ENCODE data around the gene HECW1.

GRCh38 chr7:43604251-43604650, 491.8 kb downstream of the HECW1 start:
- TF ChIP-seq EZH2 (IDR thresholded peaks at IDR 0.05; ENCODE audit: low read depth, unreplicated experiment) (no peak), JUNB (IDR thresholded peaks at IDR 0.05; ENCODE audit: unreplicated experiment) (no peak), CREB1 (CRISPR knock-in tag; IDR thresholded peaks at IDR 0.05; ENCODE audit: low read depth) (no peak), POLR2AphosphoS5 (IDR thresholded peaks at IDR 0.05; ENCODE audit: low read depth) (no peak), EZH2phosphoT487 (IDR thresholded peaks at IDR 0.05; ENCODE audit: unreplicated experiment) (no peak), ZNF462 (CRISPR knock-in tag; IDR thresholded peaks at IDR 0.05) (no peak), STAT1 (IDR thresholded peaks at IDR 0.05; ENCODE audit: unreplicated experiment) (no peak), ZNF114 (CRISPR knock-in tag; IDR thresholded peaks at IDR 0.05) (no peak), ZNF331 (CRISPR knock-in tag; IDR thresholded peaks at IDR 0.05; ENCODE audit: low read depth) (no peak), NANOG (IDR thresholded peaks at IDR 0.05; ENCODE audit: borderline replicate concordance) (no peak)
- TF ChIP-seq, protein P1, sequence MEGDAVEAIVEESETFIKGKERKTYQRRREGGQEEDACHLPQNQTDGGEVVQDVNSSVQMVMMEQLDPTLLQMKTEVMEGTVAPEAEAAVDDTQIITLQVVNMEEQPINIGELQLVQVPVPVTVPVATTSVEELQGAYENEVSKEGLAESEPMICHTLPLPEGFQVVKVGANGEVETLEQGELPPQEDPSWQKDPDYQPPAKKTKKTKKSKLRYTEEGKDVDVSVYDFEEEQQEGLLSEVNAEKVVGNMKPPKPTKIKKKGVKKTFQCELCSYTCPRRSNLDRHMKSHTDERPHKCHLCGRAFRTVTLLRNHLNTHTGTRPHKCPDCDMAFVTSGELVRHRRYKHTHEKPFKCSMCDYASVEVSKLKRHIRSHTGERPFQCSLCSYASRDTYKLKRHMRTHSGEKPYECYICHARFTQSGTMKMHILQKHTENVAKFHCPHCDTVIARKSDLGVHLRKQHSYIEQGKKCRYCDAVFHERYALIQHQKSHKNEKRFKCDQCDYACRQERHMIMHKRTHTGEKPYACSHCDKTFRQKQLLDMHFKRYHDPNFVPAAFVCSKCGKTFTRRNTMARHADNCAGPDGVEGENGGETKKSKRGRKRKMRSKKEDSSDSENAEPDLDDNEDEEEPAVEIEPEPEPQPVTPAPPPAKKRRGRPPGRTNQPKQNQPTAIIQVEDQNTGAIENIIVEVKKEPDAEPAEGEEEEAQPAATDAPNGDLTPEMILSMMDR (conservative IDR thresholded peaks at IDR 0.05; ENCODE audit: low read depth in 2 of 2), result no peak
- TF ChIP-seq, protein P2, sequence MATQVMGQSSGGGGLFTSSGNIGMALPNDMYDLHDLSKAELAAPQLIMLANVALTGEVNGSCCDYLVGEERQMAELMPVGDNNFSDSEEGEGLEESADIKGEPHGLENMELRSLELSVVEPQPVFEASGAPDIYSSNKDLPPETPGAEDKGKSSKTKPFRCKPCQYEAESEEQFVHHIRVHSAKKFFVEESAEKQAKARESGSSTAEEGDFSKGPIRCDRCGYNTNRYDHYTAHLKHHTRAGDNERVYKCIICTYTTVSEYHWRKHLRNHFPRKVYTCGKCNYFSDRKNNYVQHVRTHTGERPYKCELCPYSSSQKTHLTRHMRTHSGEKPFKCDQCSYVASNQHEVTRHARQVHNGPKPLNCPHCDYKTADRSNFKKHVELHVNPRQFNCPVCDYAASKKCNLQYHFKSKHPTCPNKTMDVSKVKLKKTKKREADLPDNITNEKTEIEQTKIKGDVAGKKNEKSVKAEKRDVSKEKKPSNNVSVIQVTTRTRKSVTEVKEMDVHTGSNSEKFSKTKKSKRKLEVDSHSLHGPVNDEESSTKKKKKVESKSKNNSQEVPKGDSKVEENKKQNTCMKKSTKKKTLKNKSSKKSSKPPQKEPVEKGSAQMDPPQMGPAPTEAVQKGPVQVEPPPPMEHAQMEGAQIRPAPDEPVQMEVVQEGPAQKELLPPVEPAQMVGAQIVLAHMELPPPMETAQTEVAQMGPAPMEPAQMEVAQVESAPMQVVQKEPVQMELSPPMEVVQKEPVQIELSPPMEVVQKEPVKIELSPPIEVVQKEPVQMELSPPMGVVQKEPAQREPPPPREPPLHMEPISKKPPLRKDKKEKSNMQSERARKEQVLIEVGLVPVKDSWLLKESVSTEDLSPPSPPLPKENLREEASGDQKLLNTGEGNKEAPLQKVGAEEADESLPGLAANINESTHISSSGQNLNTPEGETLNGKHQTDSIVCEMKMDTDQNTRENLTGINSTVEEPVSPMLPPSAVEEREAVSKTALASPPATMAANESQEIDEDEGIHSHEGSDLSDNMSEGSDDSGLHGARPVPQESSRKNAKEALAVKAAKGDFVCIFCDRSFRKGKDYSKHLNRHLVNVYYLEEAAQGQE (IDR thresholded peaks at IDR 0.05; ENCODE audit: unreplicated experiment), result no peak
